Erythroblast (primary cell): ENCODE measurements around the gene XYLT1.

ENCODE experiments used
- GATA1 ChIP-seq: IDR thresholded peaks from 2 replicates; pipeline ENCODE4 v1.6.1; 2011; ENCODE audit warnings: low read depth, mild to moderate bottlenecking, control low read depth, low read length, moderate library complexity
- POLR2A ChIP-seq: IDR thresholded peaks from 2 replicates; pipeline ENCODE4 v1.6.1; 2011; ENCODE audit warnings: mild to moderate bottlenecking, low read length

DNA sequence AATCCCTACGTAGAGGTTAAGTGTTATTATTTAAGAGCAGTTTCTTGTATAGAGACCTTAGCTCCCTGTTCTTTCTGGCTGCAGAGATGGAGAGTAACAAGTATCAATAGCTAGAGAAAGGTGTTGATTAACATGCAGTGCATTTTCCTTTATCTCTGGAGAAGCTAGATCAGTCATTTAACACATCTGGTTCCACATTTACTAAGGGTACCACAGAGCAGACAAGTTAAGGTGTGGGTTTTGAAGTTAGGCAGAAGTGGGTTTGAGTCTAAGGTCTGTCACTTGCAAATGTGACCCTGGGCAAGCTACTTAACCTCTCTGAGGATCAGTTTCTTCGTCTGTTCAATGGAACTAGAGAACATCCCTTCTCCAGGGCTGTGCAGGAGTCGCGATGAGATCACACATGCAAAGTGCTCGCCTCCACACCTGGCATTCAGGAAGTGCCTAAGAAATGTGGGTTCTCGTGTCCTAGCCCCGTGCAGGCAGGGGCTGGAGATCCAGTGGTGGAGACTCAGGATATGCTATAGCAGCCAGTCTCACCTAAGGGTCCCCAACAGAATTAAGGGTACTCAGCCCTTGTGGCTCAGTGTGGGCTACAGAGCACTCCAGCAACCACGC is 224.4 kb downstream of the XYLT1 start:
- TF ChIP-seq POLR2A (no peak), GATA1 (no peak)
